SJSA1 (cell line): ENCODE data around the gene FBXO9. TPM values are rescaled to one million over a fixed set of nuclear protein-coding genes. Genes with fewer than 3 reads are reported as not detected.
"Not testable (repeated sequence)": the region's sequence is repeated elsewhere in the genome, so short reads cannot be mapped to it uniquely, and the experiment has no call there.

Source experiments
- DNase-seq, 2 experiments: peaks; one replicate each; pipeline ENCODE4 v3.0.0-alpha.2; 2015 to 2020; ENCODE audit warnings: low spot score in 2 of 2, low read depth in 1 of 2
- H3K27ac ChIP-seq: fragments of 250-450 bp; sonication (Bioruptor Pico); 2 replicates; pipeline ENCODE4 v1.5.1; 2020; ENCODE audit warnings: mild to moderate bottlenecking, moderate library complexity
- H3K27me3 ChIP-seq: fragments of 250-450 bp; sonication (Bioruptor Pico); replicated peaks from 2 replicates; pipeline ENCODE4 v1.5.1; 2020; ENCODE audit warnings: mild to moderate bottlenecking, moderate library complexity
- H3K36me3 ChIP-seq: fragments of 250-450 bp; sonication (Bioruptor Pico); 2 replicates; pipeline ENCODE4 v1.5.1; 2020; ENCODE audit warnings: mild to moderate bottlenecking
- H3K4me1 ChIP-seq: fragments of 250-450 bp; sonication (Bioruptor Pico); replicated peaks from 2 replicates; pipeline ENCODE4 v1.6.1; 2021; ENCODE audit warnings: mild to moderate bottlenecking
- H3K4me3 ChIP-seq: fragments of 250-450 bp; sonication (Bioruptor Pico); 2 replicates; pipeline ENCODE4 v1.5.1; 2020; ENCODE audit warnings: mild to moderate bottlenecking
- H3K9me3 ChIP-seq: fragments of 250-450 bp; sonication (Bioruptor Pico); replicated peaks from 2 replicates; pipeline ENCODE4 v1.5.1; 2020; ENCODE audit warnings: mild to moderate bottlenecking
- total RNA-seq: library from RNA; depleted of rRNA; stranded (reverse); fragments of >200 nt; shearing (Covaris generic); gene quantifications from 2 replicates; pipeline ENCODE4 v1.2.3, GENCODE V29; 2014

FBXO9 gene
- total RNA-seq, 1 experiment from 2014 or later = 39.6 TPM

DNA sequence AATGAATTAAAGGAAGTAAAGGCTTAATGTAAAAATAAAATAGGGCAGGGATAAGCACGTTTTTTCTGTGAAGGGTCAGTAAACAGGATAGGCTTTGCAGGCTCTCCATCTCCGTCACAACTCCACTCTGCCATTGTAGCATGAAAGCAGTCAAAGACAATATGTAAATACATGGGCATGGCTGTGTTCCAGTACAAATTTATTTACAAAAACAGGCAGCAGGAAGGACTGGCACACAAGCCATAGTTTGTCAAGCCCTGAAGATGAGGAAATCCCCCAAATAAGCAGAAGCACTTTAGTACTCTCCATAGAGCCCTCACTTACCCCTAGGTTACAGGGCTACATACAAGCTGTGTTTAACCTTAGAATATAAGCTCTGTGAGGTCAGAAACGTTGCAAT is 8.9 kb upstream of the FBXO9 start:
- no peak overlapping the region for H3K27ac ChIP-seq
- H3K36me3 ChIP-seq = peaks cover 12% of the 10 kb centered on the region
- H3K27me3 ChIP-seq = no peaks in the 10 kb centered on the region
- no peak for DNase-seq
- H3K4me1 ChIP-seq = peaks cover 20% of the 10 kb centered on the region
- no peaks in the 10 kb centered on the region for H3K9me3 ChIP-seq
- no peak overlapping the region for H3K4me3 ChIP-seq

DNA sequence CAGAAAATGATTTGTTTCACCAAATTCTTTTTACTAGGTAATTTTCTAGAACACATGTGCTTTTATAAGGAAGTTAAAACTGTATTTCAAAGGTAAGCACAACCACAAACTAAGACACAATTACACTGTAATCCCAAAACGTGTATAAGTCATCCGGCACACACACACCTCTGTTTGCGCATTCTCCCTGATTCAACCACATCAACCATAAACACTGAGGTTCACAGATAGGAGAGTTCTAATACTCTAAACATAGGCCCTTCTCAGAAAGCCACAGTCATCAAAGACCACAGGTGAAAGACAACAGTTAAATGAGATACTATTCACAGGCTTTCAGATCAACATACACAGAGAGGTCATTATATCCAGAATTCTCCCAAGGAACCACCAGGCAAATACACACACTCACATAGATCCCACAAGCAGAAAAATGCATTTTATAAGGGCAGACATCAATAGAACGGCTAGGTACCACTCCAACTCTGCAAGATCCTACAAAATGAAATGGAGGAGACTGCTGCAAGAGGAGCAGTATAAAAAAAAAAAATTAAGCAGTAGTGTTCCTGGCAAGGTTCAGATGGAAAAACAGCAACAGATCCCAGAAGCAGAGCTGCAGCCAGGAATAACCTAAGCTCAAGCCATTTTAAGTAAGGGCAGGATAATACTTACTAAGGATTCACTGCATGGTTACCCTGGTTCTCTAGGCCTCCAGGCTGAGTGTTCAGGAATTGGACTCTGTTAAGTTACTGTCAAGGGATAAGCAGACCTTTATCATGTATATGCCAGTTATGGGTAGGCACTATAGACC is 6.6 kb upstream of the FBXO9 start:
- H3K4me3 ChIP-seq = no peak overlapping the region
- H3K27me3 ChIP-seq = no peaks in the 10 kb centered on the region
- peaks cover 5% of the 10 kb centered on the region for H3K36me3 ChIP-seq
- H3K27ac ChIP-seq = no peak overlapping the region
- no peak for DNase-seq
- no peaks in the 10 kb centered on the region for H3K9me3 ChIP-seq
- peaks cover 28% of the 10 kb centered on the region for H3K4me1 ChIP-seq

DNA sequence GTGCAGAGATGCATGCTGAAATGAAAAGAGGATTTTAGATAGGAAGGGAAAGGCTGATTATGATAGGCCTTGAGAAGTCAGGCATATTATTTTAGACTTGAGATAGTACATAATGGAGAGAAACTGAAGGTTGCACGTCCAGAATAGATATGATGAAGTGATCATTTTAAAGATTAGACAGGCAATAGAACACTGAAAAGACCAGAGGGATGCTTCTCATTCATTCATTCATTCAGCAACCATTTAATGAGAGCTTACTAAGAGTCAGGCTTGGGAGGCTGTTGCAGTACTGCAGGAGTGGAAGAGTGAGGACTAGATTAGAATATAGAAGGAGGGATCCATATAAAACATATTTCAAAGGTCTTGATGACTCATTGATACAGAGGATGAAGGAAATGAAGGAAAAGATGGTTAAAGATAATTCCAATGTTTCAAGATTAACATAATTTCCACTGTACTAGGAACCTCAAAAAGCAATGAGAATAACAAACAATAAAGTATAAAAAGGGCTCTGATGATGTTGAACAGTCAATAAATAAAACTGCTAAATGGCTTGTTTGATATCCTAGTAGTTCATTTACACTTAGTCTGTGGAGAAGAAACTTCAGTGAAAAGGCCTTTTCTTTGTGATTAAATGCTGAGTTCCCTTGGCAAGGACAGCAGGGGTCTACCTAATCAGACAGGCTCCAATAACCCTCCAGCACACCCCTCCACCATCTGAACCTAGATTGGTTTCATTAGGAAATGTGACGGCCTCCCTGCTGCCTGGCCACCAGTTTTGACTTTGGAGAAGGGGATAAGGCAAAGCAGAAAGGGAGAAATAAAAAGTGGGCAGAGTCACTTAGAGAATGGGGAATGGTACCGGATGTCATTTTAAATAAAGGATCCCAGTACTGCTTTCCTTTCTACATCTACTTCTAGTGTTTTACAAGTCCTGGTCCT is 5.3 kb upstream of the FBXO9 start:
- Histone ChIP-seq H3K36me3 (peaks cover 5% of the 10 kb centered on the region), H3K27ac (no peak overlapping the region; the same call in 1 of the 2 replicates), H3K4me1 (peaks cover 28% of the 10 kb centered on the region), H3K27me3 (no peaks in the 10 kb centered on the region), H3K4me3 (peak overlapping the region; percentile 76), H3K9me3 (no peaks in the 10 kb centered on the region)
- no peak for DNase-seq

- H3K9me3 ChIP-seq = no peaks in the 10 kb centered on the region
- H3K27me3 ChIP-seq = no peaks in the 10 kb centered on the region
- DNase-seq = no peak
- H3K36me3 ChIP-seq = peaks cover 16% of the 10 kb centered on the region
- peaks cover 30% of the 10 kb centered on the region for H3K4me1 ChIP-seq
- H3K27ac ChIP-seq = peak overlapping the region; percentile 69
- peak overlapping the region; percentile 76 for H3K4me3 ChIP-seq
These were observed 3.0 kb upstream of the FBXO9 start for GRCh38 chr6:53062169-53062539.

DNA sequence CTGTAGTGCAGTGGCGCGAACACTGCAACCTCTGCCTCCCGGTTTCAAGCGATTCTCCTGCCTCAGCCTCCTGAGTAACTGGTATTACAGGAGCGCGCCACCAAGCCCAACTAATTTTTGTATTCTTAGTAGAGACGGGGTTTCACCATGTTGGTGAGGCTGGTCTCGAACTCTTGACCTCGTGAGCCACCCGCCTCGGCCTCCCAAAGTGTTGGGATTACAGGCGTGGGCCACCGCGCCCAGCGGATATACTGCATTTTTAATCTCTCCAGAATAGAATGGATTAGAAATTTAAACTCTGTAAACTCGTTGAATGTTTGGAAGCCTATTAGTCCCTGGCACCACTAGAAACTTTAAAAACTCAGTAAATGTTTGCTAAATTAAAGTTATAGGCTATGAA is 949 bp upstream of the FBXO9 start:
- peaks cover 29% of the 10 kb centered on the region for H3K4me1 ChIP-seq
- not testable (repeated sequence) for DNase-seq, H3K27me3 ChIP-seq, H3K9me3 ChIP-seq, H3K4me3 ChIP-seq, H3K27ac ChIP-seq
- H3K36me3 ChIP-seq = peaks cover 19% of the 10 kb centered on the region

DNA sequence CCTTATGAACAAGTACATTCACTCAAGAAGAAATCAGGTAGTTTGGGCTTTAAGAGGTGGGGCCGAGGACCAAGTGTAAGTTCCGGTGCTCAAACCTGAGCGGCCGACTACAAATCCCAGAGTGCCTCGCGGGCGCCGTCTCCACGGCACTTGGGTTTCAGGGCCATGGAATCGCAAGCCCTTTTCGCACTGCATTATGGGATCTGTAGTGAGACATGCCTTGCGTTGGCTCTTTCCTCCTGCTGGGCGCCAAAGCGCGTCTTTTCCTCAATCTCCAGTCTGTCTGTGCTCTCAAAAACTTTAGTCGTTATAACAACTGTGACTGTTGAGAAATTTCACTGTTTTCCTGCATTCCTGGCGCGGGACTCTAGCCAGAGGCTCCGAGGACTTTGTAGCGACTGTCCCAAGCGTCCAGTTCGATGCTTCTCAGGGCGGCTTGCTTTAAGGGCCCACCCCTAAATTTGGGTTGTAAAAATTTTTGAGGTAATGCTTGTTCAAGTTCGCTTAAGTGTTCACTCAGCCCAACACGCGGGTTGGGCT is 408 bp upstream of the FBXO9 start:
- Histone ChIP-seq H3K4me1 (peaks cover 24% of the 10 kb centered on the region), H3K9me3 (no peaks in the 10 kb centered on the region)

DNA sequence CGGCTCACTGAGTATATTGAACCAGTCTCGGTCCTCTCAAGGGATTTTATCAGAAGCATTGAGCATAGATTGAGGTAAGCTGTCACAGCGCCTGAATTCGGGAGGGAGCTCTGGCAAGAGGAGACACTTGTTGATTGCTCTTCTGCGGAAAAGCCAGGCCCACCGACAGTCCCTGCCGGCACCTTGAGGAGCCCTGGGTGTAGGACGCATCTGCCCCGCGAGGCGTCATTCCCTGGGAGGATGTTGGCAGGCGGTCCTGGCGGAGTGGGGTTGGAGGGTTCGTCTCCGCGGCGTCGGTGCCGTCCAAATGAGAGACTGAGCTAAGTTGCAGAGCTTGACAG is 843 bp downstream of the FBXO9 start:
- Histone ChIP-seq H3K36me3 (peaks cover 29% of the 10 kb centered on the region), H3K27ac (no peak overlapping the region), H3K9me3 (no peaks in the 10 kb centered on the region), H3K4me1 (peaks cover 16% of the 10 kb centered on the region), H3K4me3 (peak overlapping the region; percentile 88), H3K27me3 (no peaks in the 10 kb centered on the region)
- peak; percentile 41 to 54 for DNase-seq

More for the DNA sequence above, 408 bp upstream of the FBXO9 start:
- H3K27ac ChIP-seq = no peak overlapping the region; the same call in 1 of the 2 replicates
- peak; percentile 94 to 95 for DNase-seq
- peak overlapping the region; percentile 88 for H3K4me3 ChIP-seq
- no peaks in the 10 kb centered on the region for H3K27me3 ChIP-seq
- H3K36me3 ChIP-seq = peaks cover 22% of the 10 kb centered on the region

DNA sequence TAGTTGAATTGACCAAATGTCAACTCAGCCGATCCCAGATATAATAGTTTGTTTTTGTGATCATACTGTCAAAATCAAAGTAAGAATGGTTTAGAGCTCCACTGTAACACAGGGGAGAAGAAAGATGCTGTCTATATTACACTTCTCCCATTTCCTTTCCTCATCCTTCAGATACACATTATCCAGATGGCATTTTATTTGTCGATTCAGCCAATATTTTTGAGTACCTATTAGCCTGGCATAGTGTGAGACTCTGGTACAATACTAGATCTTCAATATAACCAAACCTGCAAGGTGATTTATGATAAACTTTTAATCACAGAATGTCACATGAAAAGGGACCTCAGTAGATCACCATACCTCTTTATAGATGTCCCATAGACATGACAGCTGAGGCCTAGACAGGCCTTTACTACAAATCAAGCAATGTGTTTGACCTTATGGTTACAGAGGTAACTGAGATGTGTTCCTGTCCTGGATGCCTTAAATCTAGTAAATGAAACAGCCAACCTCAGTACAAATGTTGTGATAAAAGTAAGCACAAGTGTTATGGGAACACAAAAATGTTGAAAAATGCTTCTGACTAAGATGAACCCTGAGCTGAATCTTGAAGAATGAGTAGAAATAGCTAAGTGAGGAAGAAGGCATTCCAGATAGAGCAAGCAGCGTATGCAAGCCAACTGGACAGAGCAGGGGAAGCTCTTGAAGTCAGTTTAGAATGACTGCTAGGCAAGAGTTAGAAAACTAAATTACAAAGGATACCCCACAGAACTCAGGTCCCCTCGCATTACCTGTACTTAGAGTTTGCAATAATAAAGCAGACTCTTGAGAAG is 1.9 kb downstream of the FBXO9 start:
- H3K4me3 ChIP-seq = no peak overlapping the region
- no peak for DNase-seq
- peaks cover 33% of the 10 kb centered on the region for H3K36me3 ChIP-seq
- no peaks in the 10 kb centered on the region for H3K9me3 ChIP-seq
- no peaks in the 10 kb centered on the region for H3K27me3 ChIP-seq
- H3K27ac ChIP-seq = no peak overlapping the region
- peaks cover 13% of the 10 kb centered on the region for H3K4me1 ChIP-seq

DNA sequence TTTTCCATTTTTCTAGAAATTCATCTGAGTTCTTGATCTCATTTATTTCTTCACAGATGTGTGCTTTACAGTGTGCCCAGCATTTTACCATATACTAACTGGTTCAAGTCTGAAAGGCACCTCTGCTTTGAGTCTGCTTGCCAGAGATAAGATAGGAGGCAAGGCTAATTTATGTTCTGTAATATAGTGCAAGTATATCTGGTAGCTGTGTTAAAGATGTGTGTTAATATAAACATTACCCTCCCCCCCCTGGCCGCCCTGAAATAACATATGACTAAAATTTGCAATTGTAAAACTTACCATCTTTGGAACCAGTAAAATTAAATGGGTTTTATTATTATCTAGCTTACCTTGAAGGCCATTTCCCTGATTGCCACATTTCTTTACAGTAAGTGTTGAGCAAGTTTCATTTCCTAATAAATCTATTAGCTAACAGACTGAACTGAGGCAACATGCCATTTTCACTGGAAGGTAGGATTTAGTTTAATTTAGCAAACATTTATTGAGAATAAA is 2.7 kb downstream of the FBXO9 start:
- Histone ChIP-seq H3K27me3 (no peaks in the 10 kb centered on the region), H3K4me3 (no peak overlapping the region), H3K4me1 (peaks cover 8% of the 10 kb centered on the region; the same call in 1 of the 2 replicates), H3K27ac (no peak overlapping the region), H3K9me3 (no peaks in the 10 kb centered on the region), H3K36me3 (peaks cover 41% of the 10 kb centered on the region)
- no peak for DNase-seq

GRCh38 chr6:53069427-53069826 is 4.2 kb downstream of the FBXO9 start:
- no peaks in the 10 kb centered on the region for H3K27me3 ChIP-seq
- no peak overlapping the region for H3K27ac ChIP-seq
- H3K9me3 ChIP-seq = no peaks in the 10 kb centered on the region
- H3K4me1 ChIP-seq = peaks cover 8% of the 10 kb centered on the region; the same call in 1 of the 2 replicates
- DNase-seq = no peak
- H3K36me3 ChIP-seq = peaks cover 54% of the 10 kb centered on the region
- H3K4me3 ChIP-seq = no peak overlapping the region

DNA sequence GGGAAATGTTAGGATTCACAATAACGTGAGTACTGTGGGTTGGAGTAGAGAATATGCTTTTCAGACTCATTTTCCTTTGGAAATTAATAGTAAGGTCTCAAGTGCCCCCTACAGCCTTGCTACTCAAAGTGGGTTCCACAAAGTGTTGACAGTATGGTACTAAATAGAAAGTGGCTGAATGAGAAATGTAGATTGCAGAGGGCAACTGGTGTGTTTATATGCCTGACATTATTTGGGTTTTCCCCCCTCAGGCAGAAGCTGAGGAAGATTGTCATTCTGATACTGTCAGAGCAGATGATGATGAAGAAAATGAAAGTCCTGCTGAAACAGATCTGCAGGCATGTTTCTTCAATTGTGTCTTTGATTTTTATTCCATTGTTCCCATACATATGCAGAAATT is 5.6 kb downstream of the FBXO9 start:
- Histone ChIP-seq H3K9me3 (no peaks in the 10 kb centered on the region), H3K36me3 (peaks cover 58% of the 10 kb centered on the region), H3K27ac (no peak overlapping the region), H3K27me3 (no peaks in the 10 kb centered on the region), H3K4me3 (no peak overlapping the region), H3K4me1 (peaks cover 8% of the 10 kb centered on the region; the same call in 1 of the 2 replicates)
- no peak for DNase-seq

- Histone ChIP-seq H3K27me3 (no peaks in the 10 kb centered on the region), H3K27ac (no peak overlapping the region), H3K4me3 (no peak overlapping the region), H3K4me1 (no peaks in the 10 kb centered on the region), H3K9me3 (no peaks in the 10 kb centered on the region), H3K36me3 (peaks cover 67% of the 10 kb centered on the region)
- DNase-seq = no peak
These were observed 9.1 kb downstream of the FBXO9 start for GRCh38 chr6:53074347-53074746.

GRCh38 chr6:53080813-53081212 is 15.6 kb downstream of the FBXO9 start:
- no peak overlapping the region for H3K4me3 ChIP-seq
- peaks cover 79% of the 10 kb centered on the region for H3K36me3 ChIP-seq

More at GRCh38 chr6:53080813-53081212, 15.6 kb downstream of the FBXO9 start:
- Histone ChIP-seq H3K9me3 (no peaks in the 10 kb centered on the region), H3K4me1 (no peaks in the 10 kb centered on the region), H3K27me3 (no peaks in the 10 kb centered on the region), H3K27ac (no peak overlapping the region)
- no peak for DNase-seq
